Measurements from ENCODE around the gene EFR3B. TPM values are rescaled to one million over a fixed set of nuclear protein-coding genes. Genes with fewer than 3 reads are reported as not detected.

EFR3B gene
- total and polyA plus RNA-seq, 2 of the 4 experiments (the other 2 are of a cell fraction), result 0.38 to 0.90 TPM

DNA sequence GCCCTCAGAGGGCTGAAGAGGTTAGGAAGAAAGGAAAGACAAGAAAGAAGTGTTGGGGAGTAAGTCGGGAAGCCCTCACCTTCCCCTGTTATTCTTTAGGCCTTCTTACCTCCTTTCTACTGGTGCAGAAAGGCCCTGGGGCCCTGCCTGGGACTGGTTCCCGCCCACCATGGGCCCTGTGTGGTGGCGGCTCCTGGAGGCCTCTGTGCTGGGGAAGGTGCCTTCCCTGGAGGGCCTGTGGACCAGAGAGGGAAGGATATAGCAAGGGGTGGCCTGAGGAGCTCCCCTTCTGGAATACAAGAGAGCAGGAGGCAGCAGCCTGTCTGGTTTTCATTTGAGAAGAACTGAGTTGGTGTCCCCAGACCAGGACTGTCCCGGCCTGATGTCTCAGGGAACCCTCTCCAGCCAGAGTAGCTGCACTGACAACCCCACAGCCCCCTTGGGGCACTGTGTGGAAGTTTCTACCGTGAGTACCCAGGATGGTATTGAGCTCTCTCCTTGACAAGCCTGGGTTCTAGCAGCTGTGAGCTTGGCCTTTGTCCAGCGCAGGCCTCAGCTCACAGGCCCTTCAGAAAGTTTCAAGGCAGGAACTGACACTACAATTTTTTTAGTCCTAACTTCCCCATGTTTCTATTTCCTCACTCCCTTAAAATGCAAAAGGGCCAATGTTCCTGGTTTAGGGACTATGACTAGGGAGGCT is 47.1 kb downstream of the EFR3B start:
- BruUV-seq (replicated peaks), result no TSS peak
- CTCF ChIA-PET, result interaction anchor here (0.9 kb wide), 1 partner anchor 10 kb away, joined by 3 read pairs; no protein-coding TSS in a partner anchor
- no peak overlapping the region for H2BK15ac ChIP-seq (ENCODE audit: low read depth, low read length)
- no peaks in the 10 kb centered on the region for H3K4me1 ChIP-seq (ENCODE audit: control insufficient read depth, insufficient read depth, low read length)
- H3K18ac ChIP-seq (ENCODE audit: low read depth, low read length), result no peak overlapping the region
- intact Hi-C loops (cut with micrococcal nuclease), result no loop called here
- no peak overlapping the region for H4K91ac ChIP-seq (ENCODE audit: insufficient read depth, low read depth, low read length)
- no peak overlapping the region for H2AK5ac ChIP-seq (ENCODE audit: low read depth, low read length)
- H3K4me3 ChIP-seq (ENCODE audit: insufficient read depth, low read depth, low read length), result no peak overlapping the region
- TF ChIP-seq RCOR1 (IDR thresholded peaks at IDR 0.05; ENCODE audit: insufficient replicate concordance, low read length) (no peak), CEBPB (IDR thresholded peaks at IDR 0.05; ENCODE audit: low read depth, low read length) (no peak), SMC3 (IDR thresholded peaks at IDR 0.05; ENCODE audit: low read depth, low read length) (no peak), FOS (IDR thresholded peaks at IDR 0.05; ENCODE audit: low read depth, low read length) (no peak), RFX5 (IDR thresholded peaks at IDR 0.05; ENCODE audit: low read depth, low read length) (no peak), MAZ (IDR thresholded peaks at IDR 0.05; ENCODE audit: borderline replicate concordance, low read depth, low read length) (no peak)
- TF ChIP-seq, protein P1, sequence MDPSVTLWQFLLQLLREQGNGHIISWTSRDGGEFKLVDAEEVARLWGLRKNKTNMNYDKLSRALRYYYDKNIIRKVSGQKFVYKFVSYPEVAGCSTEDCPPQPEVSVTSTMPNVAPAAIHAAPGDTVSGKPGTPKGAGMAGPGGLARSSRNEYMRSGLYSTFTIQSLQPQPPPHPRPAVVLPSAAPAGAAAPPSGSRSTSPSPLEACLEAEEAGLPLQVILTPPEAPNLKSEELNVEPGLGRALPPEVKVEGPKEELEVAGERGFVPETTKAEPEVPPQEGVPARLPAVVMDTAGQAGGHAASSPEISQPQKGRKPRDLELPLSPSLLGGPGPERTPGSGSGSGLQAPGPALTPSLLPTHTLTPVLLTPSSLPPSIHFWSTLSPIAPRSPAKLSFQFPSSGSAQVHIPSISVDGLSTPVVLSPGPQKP (IDR thresholded peaks at IDR 0.05; ENCODE audit: borderline replicate concordance, low read depth, low read length), result no peak
- TF ChIP-seq, protein P2, sequence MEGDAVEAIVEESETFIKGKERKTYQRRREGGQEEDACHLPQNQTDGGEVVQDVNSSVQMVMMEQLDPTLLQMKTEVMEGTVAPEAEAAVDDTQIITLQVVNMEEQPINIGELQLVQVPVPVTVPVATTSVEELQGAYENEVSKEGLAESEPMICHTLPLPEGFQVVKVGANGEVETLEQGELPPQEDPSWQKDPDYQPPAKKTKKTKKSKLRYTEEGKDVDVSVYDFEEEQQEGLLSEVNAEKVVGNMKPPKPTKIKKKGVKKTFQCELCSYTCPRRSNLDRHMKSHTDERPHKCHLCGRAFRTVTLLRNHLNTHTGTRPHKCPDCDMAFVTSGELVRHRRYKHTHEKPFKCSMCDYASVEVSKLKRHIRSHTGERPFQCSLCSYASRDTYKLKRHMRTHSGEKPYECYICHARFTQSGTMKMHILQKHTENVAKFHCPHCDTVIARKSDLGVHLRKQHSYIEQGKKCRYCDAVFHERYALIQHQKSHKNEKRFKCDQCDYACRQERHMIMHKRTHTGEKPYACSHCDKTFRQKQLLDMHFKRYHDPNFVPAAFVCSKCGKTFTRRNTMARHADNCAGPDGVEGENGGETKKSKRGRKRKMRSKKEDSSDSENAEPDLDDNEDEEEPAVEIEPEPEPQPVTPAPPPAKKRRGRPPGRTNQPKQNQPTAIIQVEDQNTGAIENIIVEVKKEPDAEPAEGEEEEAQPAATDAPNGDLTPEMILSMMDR (conservative IDR thresholded peaks at IDR 0.05; ENCODE audit: low read depth, low read length), result no peak
- no peak overlapping the region for H4K5ac ChIP-seq (ENCODE audit: low read depth, low read length)
- H4K8ac ChIP-seq (ENCODE audit: low read depth in 2 of 2, low read length in 2 of 2), result no peak overlapping the region
- H2AFZ ChIP-seq (replicated peaks; ENCODE audit: low read length, poor library complexity), result no peak overlapping the region
- H2BK20ac ChIP-seq (ENCODE audit: low read depth, low read length), result no peak overlapping the region
- H2BK120ac ChIP-seq (ENCODE audit: low read depth, low read length), result no peak overlapping the region
- WGBS, 2 experiments (ENCODE audit: extremely low coverage in 2 of 2, insufficient read length in 1 of 2), result no CpG with 5 or more reads among the region's 6 CpGs
- no peak overlapping the region for H3K4ac ChIP-seq (ENCODE audit: low read depth, low read length)
- H2BK5ac ChIP-seq (ENCODE audit: low read depth, low read length, poor library complexity, severe bottlenecking), result no peak overlapping the region
- DNase-seq (no peak), ATAC-seq (ENCODE audit: low read depth) (peak; percentile 64)
- no peaks in the 10 kb centered on the region for H3K9me1 ChIP-seq (ENCODE audit: insufficient read depth, low read length)
- in situ Hi-C loops (cut with MboI; ENCODE audit: low sequenced_read_pairs), result no loop called here
- H3K23ac ChIP-seq (ENCODE audit: low read depth, low read length), result no peak overlapping the region
- H3K27ac ChIP-seq (ENCODE audit: insufficient read depth, low read length), result no peak overlapping the region
- dilution Hi-C loops (cut with HindIII; ENCODE audit: low sequenced_read_pairs, unreplicated experiment), result no loop called here
- peak overlapping the region; percentile 55 for H2AK9ac ChIP-seq (replicated peaks; ENCODE audit: low read depth, low read length, poor library complexity)
- no peak overlapping the region for H3K14ac ChIP-seq (replicated peaks; ENCODE audit: low read depth, low read length)
- H3K36me3 ChIP-seq (ENCODE audit: control insufficient read depth, insufficient read depth, low read length), result no peaks in the 10 kb centered on the region
- H4K20me1 ChIP-seq (ENCODE audit: insufficient read depth, low read length), result no peaks in the 10 kb centered on the region
- no peak overlapping the region for H3K9ac ChIP-seq (ENCODE audit: low read depth, low read length)
- no peak overlapping the region for H3K56ac ChIP-seq (ENCODE audit: extremely low read depth, insufficient read depth, low read length)
- POLR2A ChIA-PET (ENCODE audit: unreplicated experiment), result interaction anchor here (0.6 kb wide), 1 partner anchor 1004 kb away, joined by 3 read pairs; no protein-coding TSS in a partner anchor
- no peaks in the 10 kb centered on the region for H3K9me3 ChIP-seq (ENCODE audit: control insufficient read depth, insufficient read depth, low read length)
- H3K4me2 ChIP-seq (ENCODE audit: low read depth, low read length), result no peak overlapping the region
- peaks cover 5% of the 10 kb centered on the region; the same call in 1 of the 2 replicates for H3K27me3 ChIP-seq (ENCODE audit: control insufficient read depth, insufficient read depth, low read length)
- no peaks in the 10 kb centered on the region for H3K79me1 ChIP-seq (ENCODE audit: low read depth in 1 of 2, low read length in 2 of 2)

Data from IMR-90 (cell line).